ENCODE results near the gene SLC25A43.

- no peak for TF ChIP-seq EZH2phosphoT487 (IDR thresholded peaks at IDR 0.05; ENCODE audit: low read length)
- no peak for TF ChIP-seq CTCF (IDR thresholded peaks at IDR 0.05; ENCODE audit: low read length)
- no peak for TF ChIP-seq EZH2 (optimal IDR thresholded peaks at IDR 0.05; ENCODE audit: low read depth, low read length)
Observed at GRCh38 chrX:119406776-119407175, 7.6 kb downstream of the SLC25A43 start.

Measured in MM.1S (cell line).